ENCODE measurements around the gene PTPRR.

The PTPRR gene

DNA sequence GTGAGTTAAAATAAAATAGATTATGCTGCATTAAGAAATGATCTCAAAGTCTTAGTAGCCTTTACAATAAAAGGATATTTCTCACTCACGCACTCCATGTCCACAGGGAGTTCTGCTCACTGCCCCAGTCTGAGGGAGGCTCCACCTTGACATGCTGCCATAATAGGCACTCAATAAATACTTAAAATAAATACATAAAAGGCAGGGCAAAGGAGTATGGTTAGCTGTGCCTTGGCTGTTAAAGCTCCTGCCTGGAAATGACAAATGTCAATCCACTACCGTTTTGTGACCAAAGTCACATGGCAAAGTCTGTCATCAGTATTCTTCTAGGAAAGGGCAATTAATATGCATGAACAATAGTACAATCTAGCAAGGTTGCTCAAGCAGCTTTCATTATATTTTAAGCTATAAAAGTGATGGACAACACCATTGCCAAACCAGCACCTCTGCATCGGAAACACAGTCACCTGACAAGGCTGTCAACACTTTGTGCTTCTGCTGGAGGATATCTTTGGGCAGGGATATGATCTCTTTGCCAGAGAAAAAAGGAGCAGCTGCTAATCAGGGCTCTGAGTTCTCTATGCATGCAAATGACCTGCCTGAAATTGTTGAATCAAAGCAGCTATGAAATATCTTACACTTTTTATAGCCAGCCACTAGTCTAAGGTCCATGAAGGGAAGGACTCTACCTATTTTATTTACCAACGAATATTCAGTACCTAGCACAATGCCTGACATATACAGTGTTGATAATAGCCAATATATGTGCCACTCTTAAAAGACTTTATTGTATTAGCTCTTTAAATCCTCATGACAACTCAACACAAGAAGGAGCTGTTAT is 90.1 kb downstream of the PTPRR start:
- no peaks in the 10 kb centered on the region for H3F3A ChIP-seq (ENCODE audit: insufficient read depth)
- no peak overlapping the region for H3K9ac ChIP-seq (ENCODE audit: low read length)
- H3K27ac ChIP-seq (ENCODE audit: low read depth, low read length) = no peak overlapping the region
- no peaks in the 10 kb centered on the region for H3K9me3 ChIP-seq (ENCODE audit: insufficient read depth, low read length)
- H4K20me1 ChIP-seq (ENCODE audit: low read depth, low read length) = no peaks in the 10 kb centered on the region
- H2AFZ ChIP-seq (ENCODE audit: low read depth, low read length, severe bottlenecking) = no peak overlapping the region
- no peak overlapping the region for H3K4me3 ChIP-seq (ENCODE audit: insufficient read depth, low read length, poor library complexity, severe bottlenecking)
- H3K27me3 ChIP-seq (ENCODE audit: low read length) = no peaks in the 10 kb centered on the region
- no peak overlapping the region for H3K4me2 ChIP-seq (ENCODE audit: low read depth, low read length, poor library complexity, severe bottlenecking)
- no peaks in the 10 kb centered on the region for H3K79me2 ChIP-seq (ENCODE audit: insufficient read depth, low read length)
- TF ChIP-seq CTCF (IDR thresholded peaks at IDR 0.05; ENCODE audit: insufficient read depth, low read length, poor library complexity, severe bottlenecking) = no peak
- no peak for TF ChIP-seq EZH2phosphoT487 (conservative IDR thresholded peaks at IDR 0.05; ENCODE audit: low read length)
- H3K36me3 ChIP-seq (ENCODE audit: low read length) = no peaks in the 10 kb centered on the region
- H3K9me2 ChIP-seq (replicated peaks; ENCODE audit: insufficient read depth, low read length) = no peaks in the 10 kb centered on the region

DNA sequence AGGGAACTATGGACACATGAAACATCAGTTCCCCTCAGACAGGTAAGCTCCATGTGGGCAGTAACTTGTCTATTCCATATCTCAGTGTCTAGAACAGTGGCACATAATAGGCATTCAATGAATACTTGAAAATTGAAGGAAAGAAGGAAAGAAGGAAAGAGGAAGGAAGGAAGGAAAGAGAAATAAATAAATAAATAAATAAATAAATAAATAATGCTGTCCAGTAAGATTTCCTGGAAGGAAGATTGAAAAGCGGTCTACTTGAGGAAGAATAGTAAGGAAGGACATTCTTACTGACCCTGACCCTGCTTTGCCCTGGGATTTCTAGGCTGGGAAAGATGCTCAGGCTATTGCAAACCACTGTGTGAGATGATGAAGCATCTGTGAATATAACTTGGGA is 91.5 kb downstream of the PTPRR start:
- H4K20me1 ChIP-seq (ENCODE audit: low read depth, low read length) = no peaks in the 10 kb centered on the region

DNA sequence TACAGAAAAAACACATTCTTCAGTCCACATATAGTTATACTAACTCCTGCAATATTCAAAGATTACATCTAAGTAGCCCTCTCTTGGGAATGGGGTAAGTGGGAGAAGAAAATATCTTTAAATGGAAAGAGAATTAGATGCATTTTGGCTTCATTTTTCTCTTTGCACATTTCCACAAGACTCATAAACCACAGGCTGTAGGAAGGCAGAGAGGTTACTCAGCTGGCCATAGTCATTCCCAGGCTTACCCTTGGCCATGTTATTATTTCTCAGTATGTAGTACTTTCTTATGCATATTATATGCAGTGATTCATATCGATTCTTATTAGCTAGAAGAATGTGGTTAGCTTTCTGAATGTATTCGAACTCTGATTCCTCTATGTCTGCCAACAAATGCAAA is 92.2 kb downstream of the PTPRR start:
- TF ChIP-seq EZH2phosphoT487 (conservative IDR thresholded peaks at IDR 0.05; ENCODE audit: low read length) = no peak
- H3K4me3 ChIP-seq (ENCODE audit: insufficient read depth, low read length, poor library complexity, severe bottlenecking) = no peak overlapping the region

More for the DNA sequence above, 91.5 kb downstream of the PTPRR start:
- Histone ChIP-seq H3K9ac (ENCODE audit: low read length) (no peak overlapping the region), H3K27me3 (ENCODE audit: low read length) (no peaks in the 10 kb centered on the region), H3K4me3 (ENCODE audit: insufficient read depth, low read length, poor library complexity, severe bottlenecking) (no peak overlapping the region), H3F3A (ENCODE audit: insufficient read depth) (no peaks in the 10 kb centered on the region), H3K79me2 (ENCODE audit: insufficient read depth, low read length) (no peaks in the 10 kb centered on the region), H3K27ac (ENCODE audit: low read depth, low read length) (no peak overlapping the region), H3K36me3 (ENCODE audit: low read length) (no peaks in the 10 kb centered on the region), H3K9me2 (replicated peaks; ENCODE audit: insufficient read depth, low read length) (no peaks in the 10 kb centered on the region), H2AFZ (ENCODE audit: low read depth, low read length, severe bottlenecking) (no peak overlapping the region), H3K4me2 (ENCODE audit: low read depth, low read length, poor library complexity, severe bottlenecking) (no peak overlapping the region), H3K9me3 (ENCODE audit: insufficient read depth, low read length) (no peaks in the 10 kb centered on the region)
- TF ChIP-seq EZH2phosphoT487 (conservative IDR thresholded peaks at IDR 0.05; ENCODE audit: low read length) = no peak
- TF ChIP-seq CTCF (IDR thresholded peaks at IDR 0.05; ENCODE audit: insufficient read depth, low read length, poor library complexity, severe bottlenecking) = no peak

DNA sequence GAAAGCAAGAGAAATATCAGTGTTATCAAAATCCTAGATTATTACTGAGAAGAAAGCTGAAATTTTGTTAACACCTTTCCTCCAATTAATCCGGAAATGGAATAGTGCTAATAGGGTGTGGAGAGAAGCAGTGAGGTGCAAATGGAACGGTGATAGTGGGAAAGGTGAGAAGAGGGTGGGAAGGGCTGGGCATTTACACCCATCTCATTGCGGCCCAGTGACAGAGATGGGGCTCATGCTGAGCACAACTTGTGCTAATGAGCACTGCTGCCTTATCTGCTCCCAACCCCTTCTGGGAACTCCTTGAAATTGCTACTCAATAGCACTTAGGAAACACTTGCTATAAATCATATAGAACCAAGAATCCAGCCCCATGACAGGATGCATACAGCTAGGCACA is 94.4 kb downstream of the PTPRR start:
- Histone ChIP-seq H3K9me3 (ENCODE audit: insufficient read depth, low read length) (no peaks in the 10 kb centered on the region), H3K27ac (ENCODE audit: low read depth, low read length) (no peak overlapping the region)
- TF ChIP-seq EZH2phosphoT487 (conservative IDR thresholded peaks at IDR 0.05; ENCODE audit: low read length) (no peak), CTCF (IDR thresholded peaks at IDR 0.05; ENCODE audit: insufficient read depth, low read length, poor library complexity, severe bottlenecking) (no peak)

More for the DNA sequence above, 92.2 kb downstream of the PTPRR start:
- H3F3A ChIP-seq (ENCODE audit: insufficient read depth) = no peaks in the 10 kb centered on the region
- H3K9me2 ChIP-seq (replicated peaks; ENCODE audit: insufficient read depth, low read length) = no peaks in the 10 kb centered on the region
- no peaks in the 10 kb centered on the region for H3K79me2 ChIP-seq (ENCODE audit: insufficient read depth, low read length)
- H2AFZ ChIP-seq (ENCODE audit: low read depth, low read length, severe bottlenecking) = no peak overlapping the region
- no peaks in the 10 kb centered on the region for H3K27me3 ChIP-seq (ENCODE audit: low read length)
- H3K4me2 ChIP-seq (ENCODE audit: low read depth, low read length, poor library complexity, severe bottlenecking) = no peak overlapping the region
- H3K9ac ChIP-seq (ENCODE audit: low read length) = no peak overlapping the region
- H4K20me1 ChIP-seq (ENCODE audit: low read depth, low read length) = no peaks in the 10 kb centered on the region
- H3K36me3 ChIP-seq (ENCODE audit: low read length) = no peaks in the 10 kb centered on the region
- no peaks in the 10 kb centered on the region for H3K9me3 ChIP-seq (ENCODE audit: insufficient read depth, low read length)
- no peak overlapping the region for H3K27ac ChIP-seq (ENCODE audit: low read depth, low read length)

More for the DNA sequence above, 94.4 kb downstream of the PTPRR start:
- Histone ChIP-seq H3K27me3 (ENCODE audit: low read length) (no peaks in the 10 kb centered on the region), H3K9ac (ENCODE audit: low read length) (no peak overlapping the region), H3K4me2 (ENCODE audit: low read depth, low read length, poor library complexity, severe bottlenecking) (no peak overlapping the region), H3K36me3 (ENCODE audit: low read length) (no peaks in the 10 kb centered on the region), H3K9me2 (replicated peaks; ENCODE audit: insufficient read depth, low read length) (no peaks in the 10 kb centered on the region), H2AFZ (ENCODE audit: low read depth, low read length, severe bottlenecking) (no peak overlapping the region), H3K79me2 (ENCODE audit: insufficient read depth, low read length) (no peaks in the 10 kb centered on the region), H3F3A (ENCODE audit: insufficient read depth) (no peaks in the 10 kb centered on the region), H3K4me3 (ENCODE audit: insufficient read depth, low read length, poor library complexity, severe bottlenecking) (no peak overlapping the region), H4K20me1 (ENCODE audit: low read depth, low read length) (no peaks in the 10 kb centered on the region)

All from SU-DHL-6 (cell line).